DOHH2 (cell line): ENCODE measurements around the gene AXIN2.

Experiments used
- CTCF ChIP-seq: fragments of 200-600 bp; sonication (generic); IDR thresholded peaks from one replicate; pipeline ENCODE4 v1.5.1; 2014; ENCODE audit warnings: antibody characterized with exemption, mild to moderate bottlenecking, low read depth, low read length; ENCODE audit not compliant: poor library complexity, severe bottlenecking
- EZH2phosphoT487 ChIP-seq: fragments of 200-600 bp; sonication (generic); IDR thresholded peaks from 2 replicates; pipeline ENCODE4 v1.6.1; 2017; ENCODE audit warnings: borderline replicate concordance, mild to moderate bottlenecking, antibody characterized with exemption, low read length, moderate library complexity, mixed read lengths

- TF ChIP-seq EZH2phosphoT487: no peak
- TF ChIP-seq CTCF: no peak
These were observed 38.0 kb downstream of the AXIN2 start for GRCh38 chr17:65523411-65523810.
